GM20000 (cell line): ENCODE measurements around the gene SP8.

Experiments used
- DNase-seq: peaks from one replicate; pipeline ENCODE4 v3.0.0; 2012; ENCODE audit warnings: low spot score
- TF ChIP-seq, protein P1 (sequence below): IDR thresholded peaks from 2 replicates; pipeline ENCODE4 v1.5.1; 2012; ENCODE audit warnings: mild to moderate bottlenecking, control low read depth; ENCODE audit errors: extremely low read depth, missing control alignments

SP8 gene

DNA sequence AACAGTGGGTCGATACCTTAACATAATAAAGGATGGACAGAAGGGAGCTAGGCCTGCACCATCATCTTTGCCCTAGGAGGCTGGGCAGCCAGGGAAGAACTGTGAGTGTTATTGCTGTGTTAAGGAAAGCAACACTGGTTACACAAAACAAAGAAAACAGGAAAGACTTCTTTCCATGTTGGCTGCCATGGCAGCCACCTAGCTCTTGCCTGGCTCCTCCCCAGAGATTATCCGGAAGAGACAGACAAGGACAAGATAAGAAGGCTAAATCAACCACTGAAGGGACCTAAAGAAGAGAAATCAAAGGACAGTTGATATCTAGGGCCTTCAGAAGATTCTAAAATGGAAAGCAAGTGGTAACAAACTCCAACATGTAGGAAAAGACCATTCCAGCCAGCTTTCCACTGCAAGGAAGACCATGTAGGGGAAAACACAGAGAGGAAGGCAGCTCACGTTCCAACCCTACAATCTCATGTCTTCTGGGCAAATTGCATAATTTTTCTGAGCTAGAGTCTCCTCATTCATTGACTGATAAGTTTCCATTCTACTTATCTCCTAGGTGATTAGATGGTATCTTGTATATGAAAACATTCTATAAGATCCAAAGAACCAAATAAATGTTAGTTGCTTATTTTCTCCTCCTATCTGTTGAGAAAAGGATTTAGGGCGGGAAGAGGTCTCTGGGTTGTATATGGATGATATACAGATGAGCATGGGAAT is 51.2 kb downstream of the SP8 start:
- no peak for DNase-seq
- TF ChIP-seq, protein P1, sequence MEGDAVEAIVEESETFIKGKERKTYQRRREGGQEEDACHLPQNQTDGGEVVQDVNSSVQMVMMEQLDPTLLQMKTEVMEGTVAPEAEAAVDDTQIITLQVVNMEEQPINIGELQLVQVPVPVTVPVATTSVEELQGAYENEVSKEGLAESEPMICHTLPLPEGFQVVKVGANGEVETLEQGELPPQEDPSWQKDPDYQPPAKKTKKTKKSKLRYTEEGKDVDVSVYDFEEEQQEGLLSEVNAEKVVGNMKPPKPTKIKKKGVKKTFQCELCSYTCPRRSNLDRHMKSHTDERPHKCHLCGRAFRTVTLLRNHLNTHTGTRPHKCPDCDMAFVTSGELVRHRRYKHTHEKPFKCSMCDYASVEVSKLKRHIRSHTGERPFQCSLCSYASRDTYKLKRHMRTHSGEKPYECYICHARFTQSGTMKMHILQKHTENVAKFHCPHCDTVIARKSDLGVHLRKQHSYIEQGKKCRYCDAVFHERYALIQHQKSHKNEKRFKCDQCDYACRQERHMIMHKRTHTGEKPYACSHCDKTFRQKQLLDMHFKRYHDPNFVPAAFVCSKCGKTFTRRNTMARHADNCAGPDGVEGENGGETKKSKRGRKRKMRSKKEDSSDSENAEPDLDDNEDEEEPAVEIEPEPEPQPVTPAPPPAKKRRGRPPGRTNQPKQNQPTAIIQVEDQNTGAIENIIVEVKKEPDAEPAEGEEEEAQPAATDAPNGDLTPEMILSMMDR: no peak
